NCI-H2196 treated with DMSO at 0.1 percent for 48 hours (cell line): ENCODE measurements around the gene MRTFB.

Source experiments
- DNase-seq: peaks from one replicate; lab custom pipeline; 2025; ENCODE audit not compliant: unreplicated experiment; lab: John Stamatoyannopoulos, UW

Gene MRTFB

GRCh38 chr16:14063618-14064581, 7.2 kb upstream of the MRTFB start:
- DNase-seq = no peak

- DNase-seq = no peak
Measured at GRCh38 chr16:14069818-14070217, 1.3 kb upstream of the MRTFB start.

GRCh38 chr16:14070555-14070876, 603 bp upstream of the MRTFB start:
- no peak for DNase-seq

- no peak for DNase-seq
Measured at GRCh38 chr16:14071576-14072271, 605 bp downstream of the MRTFB start.

GRCh38 chr16:14072360-14072759, 1.2 kb downstream of the MRTFB start:
- no peak for DNase-seq

- DNase-seq = no peak
Measured at GRCh38 chr16:14074544-14074943, 3.4 kb downstream of the MRTFB start.

- no peak for DNase-seq
Measured at GRCh38 chr16:14077918-14078317, 6.8 kb downstream of the MRTFB start.

GRCh38 chr16:14086477-14086876, 15.4 kb downstream of the MRTFB start:
- no peak for DNase-seq

- no peak for DNase-seq
Measured at GRCh38 chr16:14087181-14087580, 16.1 kb downstream of the MRTFB start.

- DNase-seq = no peak
Measured at GRCh38 chr16:14087590-14088154, 16.6 kb downstream of the MRTFB start.

GRCh38 chr16:14088155-14088753, 17.1 kb downstream of the MRTFB start:
- DNase-seq = no peak

- DNase-seq = no peak
Measured at GRCh38 chr16:14089283-14089823, 18.2 kb downstream of the MRTFB start.

- no peak for DNase-seq
Measured at GRCh38 chr16:14092561-14092960, 21.4 kb downstream of the MRTFB start.

- no peak for DNase-seq
Measured at GRCh38 chr16:14095883-14096551, 24.9 kb downstream of the MRTFB start.

GRCh38 chr16:14097182-14097959, 26.3 kb downstream of the MRTFB start:
- DNase-seq = peak; percentile 68

- no peak for DNase-seq
Measured at GRCh38 chr16:14098081-14098480, 27.0 kb downstream of the MRTFB start.

- DNase-seq = no peak
Measured at GRCh38 chr16:14100825-14101224, 29.7 kb downstream of the MRTFB start.

- DNase-seq = no peak
Measured at GRCh38 chr16:14101415-14101814, 30.3 kb downstream of the MRTFB start.

GRCh38 chr16:14102925-14103720, 32.0 kb downstream of the MRTFB start:
- DNase-seq = no peak
